Kidney (tissue), 14 donors: ENCODE data around the gene TADA2A. TPM values are rescaled to one million over a fixed set of nuclear protein-coding genes. Genes with fewer than 3 reads are reported as not detected.

Experiments used
- DNase-seq, 5 donors: peaks; one replicate each; pipeline ENCODE4 v3.0.0-alpha.2; 2013 to 2020
- FAIRE-seq: peaks from 2 replicates; lab custom pipeline; 2012; peaks lifted over from hg19 to GRCh38; lab: Jason Lieb, UNC
- H3K27ac ChIP-seq, 2 donors: one replicate each; pipeline ENCODE4 v1.7.0; 2013; ENCODE audit warnings: low read depth in 2 of 2, low read length in 2 of 2, inconsistent platforms in 1 of 2
- H3K27me3 ChIP-seq: one replicate; pipeline ENCODE4 v1.7.1; 2013; ENCODE audit warnings: low read length, inconsistent platforms; ENCODE audit not compliant: control insufficient read depth, insufficient read depth
- H3K36me3 ChIP-seq, 3 donors: one replicate each; pipeline versions ENCODE4 v1.7.0 to v1.7.1; 2013; ENCODE audit warnings: low read length in 3 of 3, control low read depth in 1 of 3, inconsistent platforms in 1 of 3; ENCODE audit not compliant: insufficient read depth in 3 of 3, control insufficient read depth in 2 of 3
- H3K4me1 ChIP-seq, 3 donors: one replicate each; pipeline versions ENCODE4 v1.7.0 to v1.7.1; 2013; ENCODE audit warnings: low read length in 3 of 3, inconsistent platforms in 1 of 3, low read depth in 1 of 3; ENCODE audit not compliant: control insufficient read depth in 2 of 3, insufficient read depth in 2 of 3
- H3K4me3 ChIP-seq, 3 donors: one replicate each; pipeline versions ENCODE4 v1.7.0 to v1.8.1; 2013; ENCODE audit warnings: low read length in 3 of 3, control low read depth in 1 of 3, inconsistent platforms in 1 of 3
- H3K9ac ChIP-seq, 3 donors: one replicate each; pipeline versions ENCODE4 v1.7.0 to v1.7.1; 2013; ENCODE audit warnings: low read length in 3 of 3, control low read depth in 1 of 3, inconsistent platforms in 1 of 3
- H3K9me3 ChIP-seq, 3 donors: one replicate each; pipeline versions ENCODE4 v1.7.0 to v1.7.1; 2013; ENCODE audit warnings: low read length in 3 of 3, control low read depth in 1 of 3, inconsistent platforms in 1 of 3; ENCODE audit not compliant: control insufficient read depth in 2 of 3, insufficient read depth in 1 of 3
- intact Hi-C: fragments of 100-400 bp; cut with DNase I; formaldehyde crosslinking; loops from one replicate; pipeline ENCODE4 v1.11.1; 2022
- polyA plus RNA-seq: library from polyadenylated mRNA; stranded (reverse); fragments of 350-450 nt; fragmentation: Illumina TruSeq; extraction: RNeasy Lipid Tissue Mini Kit (QIAGEN cat#74804); gene quantifications from one replicate; pipeline ENCODE4 v1.2.3, GENCODE V29; 2014; ENCODE audit warnings: low read depth, low replicate concordance; ENCODE audit not compliant: insufficient read depth
- total RNA-seq: library from RNA; stranded (reverse); fragmentation: NEBNext Ultra II Directional; extraction: Animal tissue kit (Norgen Biotek cat#: 25700); gene quantifications from one replicate; pipeline ENCODE4 v1.2.1, GENCODE V29; 2021
- TF ChIP-seq, protein P1 (sequence below): IDR thresholded peaks from 3 replicates; pipeline ENCODE4 v1.5.1; 2012; ENCODE audit warnings: mild to moderate bottlenecking, moderate library complexity, borderline replicate concordance; ENCODE audit not compliant: insufficient read depth; ENCODE audit errors: extremely low read depth
- donor health status: control.
- donor health status: control.
- donor health status: control.
- donor health status: control.
- donor health status: control.
- donor health status: DM: yes; HTN: yes; CAD: no.
- donor health status: Normal renal cell carcinoma (clear cell type).

The TADA2A gene
- total and polyA plus RNA-seq, 2 donors from 2014 or later: 6.6 to 26.0 TPM

DNA sequence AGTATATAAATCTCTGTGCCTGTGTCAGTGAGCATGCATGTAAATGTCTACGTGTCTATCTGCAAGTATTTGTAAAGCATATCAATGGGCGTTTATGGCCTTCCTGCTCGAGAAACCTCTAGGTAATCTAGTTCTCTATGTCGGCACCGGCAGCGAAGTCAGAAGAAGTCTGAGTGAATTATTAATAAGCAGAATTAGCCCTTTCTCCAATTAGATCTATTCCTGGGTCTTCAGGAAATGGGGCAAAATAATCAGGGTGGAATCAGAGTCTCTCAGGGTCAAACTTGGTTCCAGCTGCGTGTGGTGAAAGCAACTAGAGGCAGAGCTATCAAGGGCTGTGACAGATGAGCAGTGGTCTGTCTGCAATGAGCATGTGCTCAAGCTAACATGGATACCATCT is 31.0 kb upstream of the TADA2A start, which contains the start of gene C17orf78:
Gene C17orf78 (plus strand): TSS at position 280 of the 400 bp plus-strand sequence. CDS start 108 bp downstream, at position 388.
- intact Hi-C loops: no loop called here
- TF ChIP-seq, protein P1, sequence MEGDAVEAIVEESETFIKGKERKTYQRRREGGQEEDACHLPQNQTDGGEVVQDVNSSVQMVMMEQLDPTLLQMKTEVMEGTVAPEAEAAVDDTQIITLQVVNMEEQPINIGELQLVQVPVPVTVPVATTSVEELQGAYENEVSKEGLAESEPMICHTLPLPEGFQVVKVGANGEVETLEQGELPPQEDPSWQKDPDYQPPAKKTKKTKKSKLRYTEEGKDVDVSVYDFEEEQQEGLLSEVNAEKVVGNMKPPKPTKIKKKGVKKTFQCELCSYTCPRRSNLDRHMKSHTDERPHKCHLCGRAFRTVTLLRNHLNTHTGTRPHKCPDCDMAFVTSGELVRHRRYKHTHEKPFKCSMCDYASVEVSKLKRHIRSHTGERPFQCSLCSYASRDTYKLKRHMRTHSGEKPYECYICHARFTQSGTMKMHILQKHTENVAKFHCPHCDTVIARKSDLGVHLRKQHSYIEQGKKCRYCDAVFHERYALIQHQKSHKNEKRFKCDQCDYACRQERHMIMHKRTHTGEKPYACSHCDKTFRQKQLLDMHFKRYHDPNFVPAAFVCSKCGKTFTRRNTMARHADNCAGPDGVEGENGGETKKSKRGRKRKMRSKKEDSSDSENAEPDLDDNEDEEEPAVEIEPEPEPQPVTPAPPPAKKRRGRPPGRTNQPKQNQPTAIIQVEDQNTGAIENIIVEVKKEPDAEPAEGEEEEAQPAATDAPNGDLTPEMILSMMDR: no peak
- no peak within 1 kb of the TSS for H3K27ac ChIP-seq
- no peaks in the 10 kb centered on the region for H3K27me3 ChIP-seq
- H3K9ac ChIP-seq: no peak within 1 kb of the TSS
- no peaks in the 10 kb centered on the region for H3K4me1 ChIP-seq
- no peak within 1 kb of the TSS for H3K4me3 ChIP-seq
- no peaks in the 10 kb centered on the region for H3K36me3 ChIP-seq
- FAIRE-seq: no peak
- H3K9me3 ChIP-seq: no peaks in the 10 kb centered on the region
- no peak for DNase-seq

- H3K4me3 ChIP-seq: no peak overlapping the region
- H3K27me3 ChIP-seq: no peaks in the 10 kb centered on the region
- H3K9me3 ChIP-seq: no peaks in the 10 kb centered on the region
- H3K36me3 ChIP-seq: no peaks in the 10 kb centered on the region
- TF ChIP-seq, protein P1: no peak
- no peaks in the 10 kb centered on the region for H3K4me1 ChIP-seq
- intact Hi-C loops: no loop called here
- no peak overlapping the region for H3K9ac ChIP-seq
- DNase-seq: no peak
- no peak overlapping the region for H3K27ac ChIP-seq
- no peak for FAIRE-seq
Measured at GRCh38 chr17:37382056-37382455, 24.6 kb upstream of the TADA2A start.

DNA sequence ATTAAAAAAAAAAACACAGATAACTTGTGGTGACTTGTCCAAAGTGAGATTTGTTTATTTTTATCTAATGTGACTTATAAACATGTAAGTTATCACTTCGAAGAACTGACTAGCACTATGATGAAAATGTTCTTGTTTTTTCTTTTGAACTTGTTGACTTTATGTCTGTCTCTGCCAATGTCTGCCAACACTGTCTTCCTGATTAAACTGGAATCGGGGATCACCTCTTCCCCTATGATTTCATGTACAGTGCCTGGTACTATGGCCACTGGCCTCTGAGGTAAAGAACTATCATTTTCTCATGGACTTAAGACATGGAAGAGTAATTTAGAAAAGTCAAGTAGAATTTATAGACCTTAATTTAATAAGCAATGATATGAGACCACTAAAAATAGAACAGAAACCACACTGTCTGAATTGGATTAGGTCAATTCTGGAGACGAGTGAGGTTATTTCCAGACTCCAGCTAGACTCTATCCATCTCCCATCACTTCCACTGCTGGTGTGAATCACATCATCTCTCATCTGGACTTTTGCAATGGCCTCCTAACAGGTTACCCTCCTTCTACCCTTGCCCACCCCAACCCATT is 22.0 kb upstream of the TADA2A start:
- TF ChIP-seq, protein P1: no peak
- DNase-seq (no peak), FAIRE-seq (no peak)
- H3K9me3 ChIP-seq: no peaks in the 10 kb centered on the region
- no peaks in the 10 kb centered on the region for H3K36me3 ChIP-seq
- intact Hi-C loops: no loop called here
- H3K9ac ChIP-seq: no peak overlapping the region
- H3K4me3 ChIP-seq: no peak overlapping the region
- no peaks in the 10 kb centered on the region for H3K27me3 ChIP-seq
- no peak overlapping the region for H3K27ac ChIP-seq
- H3K4me1 ChIP-seq: no peaks in the 10 kb centered on the region
